SHP77 treated with DMSO at 0.1 percent for 48 hours (cell line): ENCODE measurements around the gene FAM241B.

Experiments
- DNase-seq: peaks from one replicate; lab custom pipeline; 2025; lab: John Stamatoyannopoulos, UW

Gene FAM241B

DNA sequence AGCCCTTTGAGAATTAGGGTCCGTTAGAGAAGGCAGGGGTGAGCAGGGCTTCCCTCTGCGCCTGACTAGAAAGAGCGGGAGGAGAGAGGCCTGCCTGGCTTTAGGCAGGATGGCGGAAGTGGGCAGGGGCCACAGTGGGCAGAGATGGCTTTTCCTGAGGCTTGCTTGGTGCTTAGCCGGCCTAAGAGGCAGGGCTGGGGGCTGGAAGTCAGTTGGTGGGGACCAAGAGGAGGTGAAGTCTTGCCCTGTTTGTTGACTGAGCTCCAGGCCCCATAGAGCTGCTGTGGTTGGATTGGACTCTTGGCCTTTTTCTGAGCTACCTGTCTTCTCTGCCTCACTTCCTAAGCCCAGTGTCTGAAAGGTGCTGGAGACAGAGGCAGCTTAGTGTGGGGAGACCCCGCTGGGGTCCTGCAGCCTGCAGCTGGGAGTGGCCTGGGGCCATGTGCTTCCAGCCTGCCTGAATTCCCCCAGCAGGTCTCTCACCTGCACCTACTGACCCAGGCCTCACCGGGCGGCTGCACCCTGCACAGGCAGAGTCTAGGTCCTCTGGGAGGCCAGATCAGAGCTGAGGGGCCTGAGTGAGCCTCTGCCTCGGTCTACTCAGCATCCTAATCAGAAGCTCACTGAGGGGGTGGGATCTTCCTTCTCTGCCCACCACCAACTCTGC is 4.8 kb downstream of the FAM241B start:
- DNase-seq: no peak

DNA sequence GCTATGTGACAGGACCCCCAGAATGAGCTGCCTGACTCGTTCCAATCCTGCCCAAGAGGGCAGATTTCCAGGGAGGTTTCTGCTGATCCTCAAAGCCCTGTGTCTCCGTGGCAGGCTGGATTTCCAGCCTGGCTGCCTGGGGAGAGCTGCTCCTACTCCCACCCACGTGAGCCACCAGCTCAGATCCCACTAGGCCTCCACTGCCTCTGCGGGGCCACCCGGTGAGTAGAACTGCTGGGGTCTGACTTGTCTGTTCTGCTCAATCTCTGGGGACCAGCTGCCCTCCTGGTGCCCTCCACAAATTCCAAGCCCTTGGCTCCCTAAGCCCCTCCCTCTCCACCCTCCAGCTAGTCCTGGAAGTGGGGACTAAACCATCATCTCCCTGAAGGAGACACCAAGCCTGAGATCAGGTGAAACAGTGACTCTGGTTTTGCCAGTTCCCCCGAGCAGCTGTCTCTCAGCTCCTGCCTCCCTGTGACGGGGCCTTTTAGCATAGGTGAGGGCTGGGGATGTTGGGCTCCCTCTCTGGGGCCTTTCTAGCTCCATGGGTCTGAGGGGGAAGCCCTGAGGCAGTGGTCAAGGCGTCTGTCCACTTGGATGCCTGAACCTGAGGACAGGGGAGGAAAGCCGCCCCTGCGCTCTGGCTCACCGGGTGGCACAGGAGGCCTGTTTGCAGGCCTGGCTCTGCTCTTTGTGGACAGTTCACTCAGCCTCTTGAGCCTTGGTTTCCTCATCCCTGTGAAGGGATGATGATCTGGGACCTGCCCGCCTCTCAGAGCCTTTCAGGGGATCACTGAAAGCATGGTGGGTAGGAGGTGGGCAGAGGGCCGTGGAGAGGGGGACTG is 5.6 kb downstream of the FAM241B start:
- DNase-seq: no peak

GRCh38 chr10:69636273-69636575 is 6.2 kb downstream of the FAM241B start:
- no peak for DNase-seq

- DNase-seq: no peak
Measured at GRCh38 chr10:69636626-69637605, 6.9 kb downstream of the FAM241B start.

DNA sequence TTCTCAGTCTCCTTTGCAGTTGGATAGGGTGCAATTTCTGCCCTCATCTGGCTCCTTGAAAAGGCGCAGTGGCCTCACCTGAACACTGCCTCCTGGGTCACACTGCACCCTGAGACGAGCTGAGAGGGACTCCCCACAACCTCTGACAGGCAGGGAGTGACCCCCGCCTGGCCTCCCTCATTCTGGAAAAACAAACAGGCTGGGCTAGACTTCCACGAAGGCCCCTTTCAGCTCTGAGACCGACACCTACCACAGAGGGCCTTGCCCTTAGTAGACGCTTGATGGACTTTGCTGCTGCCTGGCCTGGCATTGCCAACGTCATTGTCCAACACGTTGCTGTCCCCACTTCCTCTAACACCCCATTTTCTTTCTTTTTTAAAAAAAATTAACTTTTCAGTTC is 8.6 kb downstream of the FAM241B start:
- DNase-seq: no peak

- no peak for DNase-seq
Measured at GRCh38 chr10:69639291-69640195, 9.5 kb downstream of the FAM241B start.

- DNase-seq: no peak
Measured at GRCh38 chr10:69640196-69640980, 10.3 kb downstream of the FAM241B start.

DNA sequence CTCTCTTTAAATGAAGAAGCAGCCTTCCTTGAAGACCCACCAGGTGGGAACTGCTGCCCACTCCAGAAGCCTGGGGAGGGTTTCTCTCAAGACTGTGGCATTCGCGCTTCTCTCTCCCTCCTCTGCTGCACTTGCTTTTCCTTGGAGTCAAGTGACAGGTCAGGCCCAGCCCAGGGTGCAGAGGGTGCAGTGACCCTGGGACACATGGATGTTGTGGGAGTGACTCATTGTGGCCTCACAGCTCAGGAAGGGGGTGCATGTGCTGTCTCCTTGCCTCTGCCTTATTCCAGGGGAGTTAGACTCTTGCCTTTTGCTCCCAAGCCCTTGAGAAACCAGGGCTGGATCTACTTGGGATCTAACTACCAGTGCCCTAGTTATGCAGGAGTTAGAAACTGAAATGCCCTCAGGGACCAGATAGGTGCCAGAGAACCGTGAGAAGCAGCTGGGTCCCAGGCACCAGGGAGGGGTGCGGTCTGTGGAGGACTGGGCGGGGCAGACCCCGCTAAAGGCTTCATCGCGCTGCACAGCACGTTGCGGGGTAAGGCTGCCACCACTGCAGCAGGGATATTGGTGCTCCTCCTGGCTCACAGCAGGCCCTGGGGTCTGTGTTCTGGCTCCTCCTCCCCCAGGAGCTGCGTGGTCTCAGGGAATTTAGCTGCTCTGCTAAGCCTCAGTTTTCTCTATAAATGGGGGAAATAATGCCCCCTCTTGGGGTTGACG is 11.4 kb downstream of the FAM241B start:
- DNase-seq: no peak

DNA sequence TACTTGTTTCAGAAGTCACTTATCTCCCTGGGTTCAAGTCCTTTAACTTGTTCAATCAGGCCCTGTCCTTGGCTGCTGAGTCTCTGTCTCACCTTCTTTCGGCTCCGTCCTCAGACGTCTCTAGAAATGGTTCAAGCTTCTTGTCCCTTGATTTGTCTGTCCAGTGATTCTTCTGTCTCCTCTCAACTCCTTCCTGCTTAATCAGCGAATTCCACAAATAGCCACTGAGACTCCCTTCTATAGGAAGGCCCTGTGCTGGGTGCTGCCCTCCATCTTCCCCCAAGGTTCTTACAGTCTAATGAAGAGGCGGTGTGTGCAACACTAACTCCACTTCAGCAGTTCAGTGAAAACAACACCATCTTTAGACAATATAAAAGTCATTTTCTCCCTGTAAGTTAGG is 12.7 kb downstream of the FAM241B start:
- DNase-seq: no peak

GRCh38 chr10:69643779-69644657 is 14.0 kb downstream of the FAM241B start:
- no peak for DNase-seq

- no peak for DNase-seq
Measured at GRCh38 chr10:69644658-69645295, 14.7 kb downstream of the FAM241B start.

- DNase-seq: no peak
Measured at GRCh38 chr10:69645296-69646184, 15.5 kb downstream of the FAM241B start.

- DNase-seq: no peak
Measured at GRCh38 chr10:69646185-69647060, 16.4 kb downstream of the FAM241B start.

- no peak for DNase-seq
Measured at GRCh38 chr10:69647126-69647525, 17.1 kb downstream of the FAM241B start.

DNA sequence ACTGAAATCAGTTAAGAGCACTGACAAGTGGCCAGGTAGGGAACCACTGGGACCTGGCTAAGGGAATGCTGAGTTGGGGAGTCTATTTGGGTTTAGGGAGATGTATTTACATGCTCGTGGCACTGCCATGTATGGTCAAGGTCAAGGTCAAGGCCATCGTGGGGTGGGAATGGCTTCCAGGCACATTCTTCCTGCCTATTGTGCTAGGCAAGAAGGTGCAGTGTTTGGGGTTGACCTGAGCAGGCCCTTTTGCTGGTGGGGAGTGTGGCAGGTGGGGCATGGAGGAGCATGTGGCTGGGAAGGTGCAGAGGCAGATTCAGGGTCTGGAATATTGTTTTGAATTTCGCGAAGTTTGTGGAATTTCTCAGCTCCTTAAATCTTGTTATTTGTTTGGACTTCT is 17.8 kb downstream of the FAM241B start:
- DNase-seq: no peak

GRCh38 chr10:69648461-69648860 is 18.4 kb downstream of the FAM241B start:
- no peak for DNase-seq
